ENCODE results near the gene ARMH1.

DNA sequence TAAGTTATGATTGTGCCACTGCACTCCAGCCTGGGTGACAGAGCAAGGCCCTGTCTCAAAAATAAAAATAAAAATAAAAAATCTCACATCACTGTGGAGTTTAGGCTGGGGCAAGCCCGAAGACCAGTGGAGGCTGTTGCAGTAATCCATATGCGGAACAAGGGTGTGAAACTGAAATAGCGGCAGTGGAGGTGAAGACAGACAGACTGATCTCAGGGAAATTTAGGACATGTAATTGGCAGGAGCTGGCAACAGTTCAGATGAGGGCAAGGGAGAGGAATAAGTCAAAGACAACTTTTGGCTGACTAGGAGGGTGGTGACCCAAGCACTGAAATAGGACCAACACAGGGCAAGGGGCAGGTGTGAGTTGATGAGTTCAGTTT, 8.4 kb downstream of the ARMH1 start:
- TF ChIP-seq CTCF (IDR thresholded peaks at IDR 0.05) (no peak), EZH2 (IDR thresholded peaks at IDR 0.05; ENCODE audit: borderline replicate concordance, insufficient read depth, low read depth, low read length, poor library complexity, severe bottlenecking) (no peak)

All from B cell (primary cell).